Tibial nerve (tissue), 4 donors: Measurements from ENCODE around the gene RBP7.

ENCODE experiments used
- CTCF ChIP-seq, 5 experiments: fragments of 200-600 bp in 3 of 5; fragments of 450-650 bp in 2 of 5; sonication (generic) in 3 of 5; IDR thresholded peaks; one replicate each; pipeline ENCODE4 v1.5.1; 2016 to 2019; ENCODE audit warnings: antibody characterized with exemption in 5 of 5, mild to moderate bottlenecking in 3 of 5, moderate library complexity in 2 of 5
- EP300 ChIP-seq, 2 donors: sonication (generic); formaldehyde crosslinking; IDR thresholded peaks; one replicate each; pipeline ENCODE4 v1.6.1; 2017; ENCODE audit warnings: antibody characterized with exemption in 2 of 2, mild to moderate bottlenecking in 1 of 2
- POLR2A ChIP-seq, 2 donors: fragments of 450-650 bp; IDR thresholded peaks; one replicate each; pipeline ENCODE4 v1.6.1; 2017; ENCODE audit warnings: antibody characterized with exemption in 2 of 2, mild to moderate bottlenecking in 2 of 2, moderate library complexity in 2 of 2

DNA sequence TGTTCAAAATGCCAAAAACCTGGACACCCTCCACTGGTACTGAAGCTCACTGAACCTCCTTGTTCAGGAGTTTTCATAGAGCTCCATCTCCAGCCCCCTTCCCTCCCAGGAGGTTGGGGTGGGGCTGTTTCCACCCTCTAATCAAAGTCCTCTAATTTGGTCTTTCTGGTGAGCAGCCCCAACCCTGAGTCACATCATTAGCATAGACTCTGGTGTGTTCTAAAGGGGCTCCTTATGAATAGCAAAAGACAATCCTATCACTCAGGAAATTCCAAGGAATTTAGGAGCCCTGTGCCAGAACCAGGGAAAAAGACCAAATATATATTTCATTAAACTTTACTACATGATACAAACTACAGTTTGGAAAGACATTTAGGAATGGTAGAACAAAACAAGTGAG is 22.5 kb downstream of the RBP7 start:
- TF ChIP-seq CTCF (IDR thresholded peaks at IDR 0.05), result no peak
- TF ChIP-seq POLR2A (IDR thresholded peaks at IDR 0.05), result no peak
- no peak for TF ChIP-seq EP300 (IDR thresholded peaks at IDR 0.05)
